Measurements from ENCODE around the gene UBE2F. TPM values are rescaled to one million over a fixed set of nuclear protein-coding genes. Genes with fewer than 3 reads are reported as not detected.

UBE2F gene
- total RNA-seq, 2 donors from 2014 or later = 67.7 to 69.9 TPM

DNA sequence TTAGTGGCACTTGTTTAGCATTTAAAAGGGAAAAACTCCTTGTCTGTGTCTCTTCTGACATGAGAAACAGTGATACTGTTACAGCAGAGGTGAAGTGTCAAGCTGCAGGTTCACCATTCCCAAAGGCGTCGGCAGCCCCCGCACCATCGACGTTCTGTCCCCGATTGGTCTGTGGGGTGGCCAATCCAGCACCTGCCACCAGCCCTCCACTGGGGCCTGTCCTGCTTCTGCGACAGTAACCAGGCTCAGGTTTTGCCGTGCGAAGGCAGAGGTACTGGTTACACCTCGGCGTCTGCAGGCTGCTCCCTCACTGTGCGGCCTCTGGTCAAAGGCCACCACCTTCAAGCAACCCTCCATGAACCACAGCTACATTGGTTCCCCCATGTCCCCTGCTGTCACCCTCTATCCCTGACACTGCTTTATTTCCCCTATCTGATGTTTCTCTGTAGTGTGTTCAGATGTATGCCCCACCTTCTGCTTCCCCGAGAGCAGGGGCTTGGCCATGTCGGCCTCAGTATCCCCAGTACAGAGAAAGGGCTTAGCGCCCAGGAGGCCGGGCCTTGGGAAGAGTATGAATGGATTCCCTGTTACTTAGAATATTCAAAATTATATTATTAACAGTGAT is 124.7 kb downstream of the UBE2F start:
- H3K4me3 ChIP-seq = no peak overlapping the region
- no peaks in the 10 kb centered on the region for H3K36me3 ChIP-seq (replicated peaks in 1 of 2; ENCODE audit: insufficient read depth in 1 of 2, low read depth in 2 of 2)
- H3K27ac ChIP-seq = no peak overlapping the region
- DNase-seq (no peak), ATAC-seq (no peak)
- H3K9me3 ChIP-seq = no peaks in the 10 kb centered on the region
- peaks cover 10% of the 10 kb centered on the region for H3K4me1 ChIP-seq
- 93% methylated on average over 15 to 16 of the region's 16 CpGs for WGBS, 2 donors
- H3K27me3 ChIP-seq = no peaks in the 10 kb centered on the region
- intact Hi-C loops (cut with DNase I) = no loop called here
- no peak for TF ChIP-seq POLR2A (IDR thresholded peaks at IDR 0.05)
- TF ChIP-seq, protein P1, sequence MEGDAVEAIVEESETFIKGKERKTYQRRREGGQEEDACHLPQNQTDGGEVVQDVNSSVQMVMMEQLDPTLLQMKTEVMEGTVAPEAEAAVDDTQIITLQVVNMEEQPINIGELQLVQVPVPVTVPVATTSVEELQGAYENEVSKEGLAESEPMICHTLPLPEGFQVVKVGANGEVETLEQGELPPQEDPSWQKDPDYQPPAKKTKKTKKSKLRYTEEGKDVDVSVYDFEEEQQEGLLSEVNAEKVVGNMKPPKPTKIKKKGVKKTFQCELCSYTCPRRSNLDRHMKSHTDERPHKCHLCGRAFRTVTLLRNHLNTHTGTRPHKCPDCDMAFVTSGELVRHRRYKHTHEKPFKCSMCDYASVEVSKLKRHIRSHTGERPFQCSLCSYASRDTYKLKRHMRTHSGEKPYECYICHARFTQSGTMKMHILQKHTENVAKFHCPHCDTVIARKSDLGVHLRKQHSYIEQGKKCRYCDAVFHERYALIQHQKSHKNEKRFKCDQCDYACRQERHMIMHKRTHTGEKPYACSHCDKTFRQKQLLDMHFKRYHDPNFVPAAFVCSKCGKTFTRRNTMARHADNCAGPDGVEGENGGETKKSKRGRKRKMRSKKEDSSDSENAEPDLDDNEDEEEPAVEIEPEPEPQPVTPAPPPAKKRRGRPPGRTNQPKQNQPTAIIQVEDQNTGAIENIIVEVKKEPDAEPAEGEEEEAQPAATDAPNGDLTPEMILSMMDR (IDR thresholded peaks at IDR 0.05) = no peak

Small RNAs within 50 kb of the gene (small RNA-seq; reads per million reads assigned to genes)
- gene RNU6-1333P = not detected

Other genes starting within 250 kb of the UBE2F start
- 1 to 10 TPM in 1 of 2 donors, under 1 TPM in 1; 0.52 to 1.6 TPM for gene RBM44, start 168.2 kb upstream of the UBE2F start, total RNA-seq
- gene RAMP1, start 107.4 kb upstream of the UBE2F start, total RNA-seq = 10 to 100 TPM; 74.2 to 85.4 TPM
- gene SCLY, start 94.0 kb downstream of the UBE2F start, total RNA-seq = 10 to 100 TPM; 18.5 to 32.4 TPM
- gene ESPNL, start 133.3 kb downstream of the UBE2F start, total RNA-seq = not detected
- under 1 TPM; 0.26 to 0.66 TPM for gene KLHL30, start 171.7 kb downstream of the UBE2F start, total RNA-seq
- under 1 TPM in 1 of 2 donors, not detected in 1; 0.66 TPM for gene ERFE, start 192.0 kb downstream of the UBE2F start, total RNA-seq
- gene ILKAP, start 236.7 kb downstream of the UBE2F start, total RNA-seq = 10 to 100 TPM; 22.8 to 44.8 TPM